ENCODE data around the gene RAB43.

RAB43 gene

DNA sequence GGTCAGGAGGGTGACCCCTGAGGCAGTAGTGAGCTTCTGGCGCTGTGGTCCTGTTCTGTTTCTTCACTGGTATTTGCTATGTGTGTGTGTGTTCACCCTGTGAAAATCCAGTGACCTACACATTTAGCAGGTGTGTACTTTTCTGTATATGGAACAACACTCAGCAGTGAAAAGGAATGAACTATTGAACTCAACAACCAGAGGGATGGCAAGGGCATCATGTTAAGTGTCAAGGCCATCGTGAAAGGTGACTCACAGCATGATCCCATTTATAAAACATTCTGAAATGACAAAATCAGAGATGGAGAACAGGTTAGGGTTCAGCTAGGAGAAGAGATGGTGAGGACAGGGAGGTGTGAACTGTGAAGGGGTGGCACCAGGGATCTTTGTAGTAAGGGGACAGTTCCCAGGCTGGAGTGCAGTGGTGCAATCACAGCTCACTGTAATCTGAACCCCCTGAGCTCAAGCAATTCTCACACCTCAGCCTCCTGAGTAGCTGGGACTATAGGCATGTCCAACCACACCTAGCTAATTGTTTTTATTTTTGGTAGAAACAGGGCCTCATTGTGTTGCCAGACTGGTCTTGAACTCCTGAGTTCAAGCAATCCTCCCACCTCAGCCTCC, 10.0 kb upstream of the RAB43 start:
- 100% methylated on average over 2 of the region's 2 CpGs for WGBS (ENCODE audit: insufficient coverage)
- H3K27ac ChIP-seq (ENCODE audit: insufficient read depth in 1 of 2, low read depth in 1 of 2, low read length in 2 of 2, poor library complexity in 1 of 2, severe bottlenecking in 2 of 2), result no peak overlapping the region
- CTCF ChIA-PET, result interaction anchor here (0.8 to 2.0 kb wide), 3 partner anchors 17 to 161 kb away, joined by 3 to 6 read pairs (median 4); no protein-coding TSS in a partner anchor
- peaks cover 0 to 18% (median 17%) of the 10 kb centered on the region in 4 experiments for H3K4me1 ChIP-seq (ENCODE audit: control extremely low read depth in 1 of 4, control insufficient read depth in 4 of 4, insufficient read depth in 4 of 4, low read length in 3 of 4)
- H3K4me3 ChIP-seq (ENCODE audit: control insufficient read depth in 1 of 7, extremely low read depth in 1 of 7, insufficient read depth in 4 of 7, low read depth in 2 of 7, low read length in 6 of 7), result no peak overlapping the region
- POLR2A ChIA-PET, result no interaction called here
- DNase-seq, result no peak
- H3K36me3 ChIP-seq (ENCODE audit: control insufficient read depth in 4 of 4, insufficient read depth in 4 of 4, low read length in 3 of 4), result peaks cover 13 to 76% (median 59%) of the 10 kb centered on the region in 4 experiments
- no peaks in the 10 kb centered on the region for H3K9me3 ChIP-seq (ENCODE audit: control extremely low read depth in 1 of 5, control insufficient read depth in 4 of 5, insufficient read depth in 2 of 5, low read depth in 1 of 5, low read length in 4 of 5)
- no peaks in the 10 kb centered on the region for H3K27me3 ChIP-seq (replicated peaks in 2 of 5; ENCODE audit: control insufficient read depth in 4 of 5, insufficient read depth in 5 of 5, low read length in 4 of 5)

DNA sequence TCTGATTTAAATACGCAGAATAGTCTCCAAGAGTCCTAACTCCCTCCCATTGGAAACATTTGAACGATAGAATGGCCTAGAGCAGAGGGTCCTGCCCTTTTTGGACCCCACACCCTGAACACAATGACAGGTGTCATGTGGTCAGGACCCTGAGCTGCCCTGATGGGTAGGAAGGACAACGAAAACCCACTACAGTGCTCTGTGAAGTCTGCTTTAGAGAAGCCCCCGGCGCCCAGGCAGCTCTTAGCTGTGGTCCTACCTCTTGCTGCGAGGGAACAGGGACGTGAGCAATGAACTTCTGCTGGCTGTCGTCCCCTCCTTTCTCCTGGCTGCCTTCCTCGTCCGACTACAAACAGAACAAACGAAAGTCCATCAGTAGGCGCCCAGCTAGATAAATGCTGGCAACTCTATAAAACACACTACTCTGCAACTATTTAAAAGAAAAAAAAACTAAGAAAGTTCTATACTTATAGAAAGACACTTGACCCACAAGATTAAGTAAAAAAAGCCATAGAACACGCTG, 8.7 kb upstream of the RAB43 start:
- CTCF ChIA-PET, result interaction anchor here (1.8 kb wide), 1 partner anchor 16 kb away, joined by 4 read pairs; no protein-coding TSS in a partner anchor
- H3K4me3 ChIP-seq (ENCODE audit: control insufficient read depth in 1 of 7, extremely low read depth in 1 of 7, insufficient read depth in 4 of 7, low read depth in 2 of 7, low read length in 6 of 7), result no peak overlapping the region
- POLR2A ChIA-PET, result interaction anchor here (0.6 kb wide), 1 partner anchor 100 kb away, joined by 3 read pairs; no protein-coding TSS in a partner anchor
- WGBS (ENCODE audit: insufficient coverage), result 99% methylated on average over 9 of the region's 13 CpGs
- H3K4me1 ChIP-seq (ENCODE audit: control extremely low read depth in 1 of 4, control insufficient read depth in 4 of 4, insufficient read depth in 4 of 4, low read length in 3 of 4), result peaks cover 0 to 19% (median 18%) of the 10 kb centered on the region in 4 experiments
- no peak for DNase-seq
- H3K36me3 ChIP-seq (ENCODE audit: control insufficient read depth in 4 of 4, insufficient read depth in 4 of 4, low read length in 3 of 4), result peaks cover 13 to 70% (median 57%) of the 10 kb centered on the region in 4 experiments
- no peaks in the 10 kb centered on the region for H3K27me3 ChIP-seq (replicated peaks in 2 of 5; ENCODE audit: control insufficient read depth in 4 of 5, insufficient read depth in 5 of 5, low read length in 4 of 5)
- H3K9me3 ChIP-seq (ENCODE audit: control extremely low read depth in 1 of 5, control insufficient read depth in 4 of 5, insufficient read depth in 2 of 5, low read depth in 1 of 5, low read length in 4 of 5), result no peaks in the 10 kb centered on the region
- no peak overlapping the region for H3K27ac ChIP-seq (ENCODE audit: insufficient read depth in 1 of 2, low read depth in 1 of 2, low read length in 2 of 2, poor library complexity in 1 of 2, severe bottlenecking in 2 of 2)

DNA sequence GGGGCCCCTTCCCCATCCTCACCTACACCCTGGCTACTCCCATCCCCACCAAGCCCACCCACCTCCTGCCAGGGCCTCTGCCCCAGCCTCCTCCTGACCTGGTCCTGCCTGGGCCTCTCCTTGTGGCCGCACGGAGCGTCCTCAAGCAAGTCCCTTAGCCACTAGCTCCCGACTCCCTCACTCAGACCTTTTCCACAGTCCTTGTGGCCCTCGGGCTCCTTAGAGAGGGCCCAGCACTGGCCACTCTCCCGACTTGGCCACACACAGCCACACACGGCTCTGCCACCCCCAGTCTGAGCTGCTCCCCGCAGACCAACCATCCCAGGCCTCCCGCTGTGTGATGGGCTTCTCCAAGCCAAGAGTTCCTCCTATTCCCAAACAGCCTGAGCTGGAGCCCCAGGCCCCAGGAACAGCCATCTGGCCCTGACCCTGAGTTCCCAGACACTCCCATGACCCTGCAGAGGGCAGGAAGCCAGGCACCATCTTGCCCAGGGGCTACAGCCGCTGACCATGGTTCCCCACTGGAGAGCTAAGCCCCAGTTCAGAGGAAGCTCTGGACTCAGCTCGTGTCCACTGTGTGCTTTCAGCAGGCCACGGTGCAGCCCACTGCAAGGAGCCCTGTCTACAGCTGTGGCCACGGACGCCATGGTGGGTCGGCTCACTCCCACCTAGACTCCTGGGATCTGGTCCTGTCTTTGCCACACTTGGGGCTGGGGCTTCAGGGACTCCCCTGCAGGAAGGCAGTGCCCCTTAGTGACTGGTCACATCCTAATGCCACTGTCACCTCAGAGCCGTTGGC, 7.0 kb upstream of the RAB43 start:
- peaks cover under 1 to 53% (median 44%) of the 10 kb centered on the region in 4 experiments for H3K36me3 ChIP-seq (ENCODE audit: control insufficient read depth in 4 of 4, insufficient read depth in 4 of 4, low read length in 3 of 4)
- POLR2A ChIA-PET, result no interaction called here
- no peaks in the 10 kb centered on the region for H3K9me3 ChIP-seq (ENCODE audit: control extremely low read depth in 1 of 5, control insufficient read depth in 4 of 5, insufficient read depth in 2 of 5, low read depth in 1 of 5, low read length in 4 of 5)
- WGBS (ENCODE audit: insufficient coverage), result 96% methylated on average over 15 of the region's 16 CpGs
- H3K4me1 ChIP-seq (ENCODE audit: control extremely low read depth in 1 of 4, control insufficient read depth in 4 of 4, insufficient read depth in 4 of 4, low read length in 3 of 4), result peaks cover 0 to 21% (median 20%) of the 10 kb centered on the region in 4 experiments
- H3K27ac ChIP-seq (ENCODE audit: insufficient read depth in 1 of 2, low read depth in 1 of 2, low read length in 2 of 2, poor library complexity in 1 of 2, severe bottlenecking in 2 of 2), result no peak overlapping the region
- no peak for DNase-seq
- H3K27me3 ChIP-seq (replicated peaks in 2 of 5; ENCODE audit: control insufficient read depth in 4 of 5, insufficient read depth in 5 of 5, low read length in 4 of 5), result no peaks in the 10 kb centered on the region
- H3K4me3 ChIP-seq (ENCODE audit: control insufficient read depth in 1 of 7, extremely low read depth in 1 of 7, insufficient read depth in 4 of 7, low read depth in 2 of 7, low read length in 6 of 7), result no peak overlapping the region
- CTCF ChIA-PET, result interaction anchor here (0.8 to 1.8 kb wide), 2 partner anchors 8 to 117 kb away, joined by 3 to 6 read pairs; no protein-coding TSS in a partner anchor

DNA sequence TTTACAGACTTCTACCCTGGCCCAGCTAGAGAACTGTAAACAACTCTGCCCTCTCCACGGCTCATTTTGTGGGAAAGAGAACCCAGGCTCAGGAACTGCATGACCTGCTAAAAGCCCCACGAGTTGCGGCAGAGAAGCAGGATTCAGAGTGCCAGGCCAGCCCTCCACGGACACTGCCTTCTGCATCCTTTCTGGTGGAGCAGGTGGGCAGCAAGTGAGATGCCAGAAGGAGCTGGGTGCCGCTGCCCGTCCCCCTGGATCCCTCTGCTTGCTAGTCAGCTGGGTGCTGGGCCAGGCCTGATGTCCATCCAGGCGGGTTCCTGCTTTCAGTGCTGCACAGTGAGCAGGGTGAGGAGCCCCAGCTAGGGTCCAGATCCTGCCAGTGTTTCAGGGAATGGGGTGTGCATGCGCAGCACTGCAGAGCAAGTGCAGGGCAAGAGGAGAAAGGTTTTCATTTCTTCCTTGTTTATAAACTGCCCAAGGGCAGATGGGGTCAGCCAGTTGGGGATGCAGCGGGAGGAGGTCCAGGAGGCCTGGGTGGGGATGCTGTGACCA, 5.2 kb upstream of the RAB43 start:
- ChIA-PET CTCF (interaction anchor here (0.9 to 2.1 kb wide), 5 partner anchors 9 to 156 kb away, joined by 3 to 8 read pairs (median 3); no protein-coding TSS in a partner anchor), POLR2A (no interaction called here)

DNA sequence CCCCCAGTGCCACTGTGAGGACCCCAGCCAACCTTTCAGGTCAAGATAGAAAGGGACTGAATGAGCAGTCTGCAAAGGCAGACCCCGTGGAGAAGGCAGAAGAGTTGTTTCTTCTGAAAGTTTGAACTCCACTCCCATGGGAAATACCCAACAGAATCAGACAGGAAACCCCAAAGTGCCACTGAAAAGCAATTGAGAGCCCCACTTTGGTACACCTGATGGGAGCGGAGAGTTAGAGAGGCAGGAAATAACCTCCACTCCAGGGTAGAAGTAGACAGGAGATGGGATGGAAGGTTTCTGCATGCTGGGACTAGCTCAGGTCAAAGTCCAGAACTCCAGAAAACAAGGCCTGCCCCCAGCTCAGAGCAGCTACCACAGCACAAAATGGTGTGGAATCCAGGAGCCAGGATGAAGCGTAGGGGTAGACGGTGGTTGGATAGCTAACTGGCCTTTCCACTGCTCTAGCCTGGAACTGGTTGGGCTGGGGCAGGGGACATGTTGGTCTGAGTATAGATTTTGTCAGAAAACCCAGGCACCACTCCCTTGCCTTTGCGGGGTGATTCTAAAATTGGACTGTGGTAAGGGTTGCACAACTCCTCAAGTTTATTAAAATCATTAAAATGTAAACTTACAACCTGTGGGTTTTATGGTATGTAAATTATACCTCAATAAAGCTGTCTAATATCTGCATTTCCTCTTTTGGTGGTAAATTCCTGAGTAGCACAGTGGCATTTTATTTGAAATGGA, 1.9 kb upstream of the RAB43 start:
- no peak overlapping the region for H3K27ac ChIP-seq (ENCODE audit: insufficient read depth in 1 of 2, low read depth in 1 of 2, low read length in 2 of 2, poor library complexity in 1 of 2, severe bottlenecking in 2 of 2)
- POLR2A ChIA-PET, result interaction anchor here (0.6 kb wide), 1 partner anchor 347 kb away, joined by 3 read pairs; no protein-coding TSS in a partner anchor

More for the DNA sequence above, 5.2 kb upstream of the RAB43 start:
- Histone ChIP-seq H3K4me3 (ENCODE audit: control insufficient read depth in 1 of 7, extremely low read depth in 1 of 7, insufficient read depth in 4 of 7, low read depth in 2 of 7, low read length in 6 of 7) (no peak overlapping the region), H3K27me3 (replicated peaks in 2 of 5; ENCODE audit: control insufficient read depth in 4 of 5, insufficient read depth in 5 of 5, low read length in 4 of 5) (no peaks in the 10 kb centered on the region), H3K4me1 (ENCODE audit: control extremely low read depth in 1 of 4, control insufficient read depth in 4 of 4, insufficient read depth in 4 of 4, low read length in 3 of 4) (peaks cover 0 to 35% (median 34%) of the 10 kb centered on the region in 4 experiments), H3K36me3 (ENCODE audit: control insufficient read depth in 4 of 4, insufficient read depth in 4 of 4, low read length in 3 of 4) (peaks cover 0 to 37% (median 30%) of the 10 kb centered on the region in 4 experiments), H3K27ac (ENCODE audit: insufficient read depth in 1 of 2, low read depth in 1 of 2, low read length in 2 of 2, poor library complexity in 1 of 2, severe bottlenecking in 2 of 2) (peak overlapping the region in 1 of 2 experiments; percentile 2), H3K9me3 (ENCODE audit: control extremely low read depth in 1 of 5, control insufficient read depth in 4 of 5, insufficient read depth in 2 of 5, low read depth in 1 of 5, low read length in 4 of 5) (no peaks in the 10 kb centered on the region)
- 77% methylated on average over 6 of the region's 9 CpGs for WGBS (ENCODE audit: insufficient coverage)
- no peak for DNase-seq

DNA sequence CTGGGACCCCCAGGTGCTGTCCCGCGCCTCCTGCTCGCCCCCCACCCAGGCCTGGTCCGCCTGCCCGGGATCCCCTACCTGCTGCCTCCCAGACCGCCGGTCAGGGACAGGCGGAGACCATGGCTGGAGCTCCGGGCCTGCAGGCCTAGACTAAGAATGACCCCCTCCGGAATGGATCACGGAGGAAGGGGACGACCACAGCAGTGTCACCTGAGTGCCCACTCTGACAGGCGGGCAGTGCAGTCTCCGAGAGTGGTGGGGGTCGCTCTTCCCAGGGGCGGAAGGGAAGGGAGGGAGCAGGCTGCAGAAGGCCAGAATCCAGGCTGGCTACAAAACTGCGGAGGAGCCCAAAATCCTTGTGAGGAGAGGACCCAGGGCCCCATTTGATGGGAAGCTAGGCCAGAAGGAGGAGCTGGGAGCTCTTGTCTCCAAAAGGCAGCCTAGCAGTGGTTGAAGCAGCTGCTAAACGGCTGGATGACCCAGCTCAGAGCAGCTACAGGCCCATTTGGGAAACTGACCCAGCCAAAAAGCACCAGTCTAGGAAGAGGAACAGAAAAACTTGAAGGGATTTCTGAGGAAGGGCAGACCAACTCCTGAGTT, 908 bp upstream of the RAB43 start:
- peak overlapping the region in 1 of 7 experiments; percentile 78 for H3K4me3 ChIP-seq (ENCODE audit: control insufficient read depth in 1 of 7, extremely low read depth in 1 of 7, insufficient read depth in 4 of 7, low read depth in 2 of 7, low read length in 6 of 7)
- CTCF ChIA-PET, result interaction anchor here (0.9 to 3.1 kb wide), 6 partner anchors 13 to 124 kb away, joined by 3 to 14 read pairs (median 4); no protein-coding TSS in a partner anchor
- no peaks in the 10 kb centered on the region for H3K9me3 ChIP-seq (ENCODE audit: control extremely low read depth in 1 of 5, control insufficient read depth in 4 of 5, insufficient read depth in 2 of 5, low read depth in 1 of 5, low read length in 4 of 5)
- H3K4me1 ChIP-seq (ENCODE audit: control extremely low read depth in 1 of 4, control insufficient read depth in 4 of 4, insufficient read depth in 4 of 4, low read length in 3 of 4), result peaks cover 11 to 58% (median 52%) of the 10 kb centered on the region in 4 experiments
- peaks cover 0 to 6% (median 1%) of the 10 kb centered on the region in 4 experiments for H3K36me3 ChIP-seq (ENCODE audit: control insufficient read depth in 4 of 4, insufficient read depth in 4 of 4, low read length in 3 of 4)
- H3K27ac ChIP-seq (ENCODE audit: insufficient read depth in 1 of 2, low read depth in 1 of 2, low read length in 2 of 2, poor library complexity in 1 of 2, severe bottlenecking in 2 of 2), result no peak overlapping the region
- no peaks in the 10 kb centered on the region for H3K27me3 ChIP-seq (replicated peaks in 2 of 5; ENCODE audit: control insufficient read depth in 4 of 5, insufficient read depth in 5 of 5, low read length in 4 of 5)
- WGBS (ENCODE audit: insufficient coverage), result 90% methylated on average over 16 of the region's 18 CpGs
- no peak for DNase-seq
- POLR2A ChIA-PET, result interaction anchor here (0.6 to 1.3 kb wide), 3 partner anchors 61 to 150 kb away, joined by 3 to 7 read pairs (median 4); partner anchors contain the start of gene CNBP

More for the DNA sequence above, 1.9 kb upstream of the RAB43 start:
- H3K36me3 ChIP-seq (ENCODE audit: control insufficient read depth in 4 of 4, insufficient read depth in 4 of 4, low read length in 3 of 4), result peaks cover 0 to 5% (median 4%) of the 10 kb centered on the region in 4 experiments
- H3K27me3 ChIP-seq (replicated peaks in 2 of 5; ENCODE audit: control insufficient read depth in 4 of 5, insufficient read depth in 5 of 5, low read length in 4 of 5), result no peaks in the 10 kb centered on the region
- H3K4me3 ChIP-seq (ENCODE audit: control insufficient read depth in 1 of 7, extremely low read depth in 1 of 7, insufficient read depth in 4 of 7, low read depth in 2 of 7, low read length in 6 of 7), result no peak overlapping the region
- peak; percentile 44 to 80 (median 78) for DNase-seq
- H3K9me3 ChIP-seq (ENCODE audit: control extremely low read depth in 1 of 5, control insufficient read depth in 4 of 5, insufficient read depth in 2 of 5, low read depth in 1 of 5, low read length in 4 of 5), result no peaks in the 10 kb centered on the region
- CTCF ChIA-PET, result interaction anchor here (0.9 to 3.1 kb wide), 8 partner anchors 10 to 123 kb away, joined by 3 to 14 read pairs (median 4); no protein-coding TSS in a partner anchor
- peaks cover 8 to 61% (median 56%) of the 10 kb centered on the region in 4 experiments for H3K4me1 ChIP-seq (ENCODE audit: control extremely low read depth in 1 of 4, control insufficient read depth in 4 of 4, insufficient read depth in 4 of 4, low read length in 3 of 4)
- 60% methylated on average over 1 of the region's 5 CpGs for WGBS (ENCODE audit: insufficient coverage)
